ENCODE measurements around the gene NUP214. TPM values are rescaled to one million over a fixed set of nuclear protein-coding genes. Genes with fewer than 3 reads are reported as not detected.

The NUP214 gene
- total and polyA plus RNA-seq, 4 donors = 23.5 to 60.7 (median 37.8) TPM

- TF ChIP-seq CTCF (IDR thresholded peaks at IDR 0.05; ENCODE audit: control extremely low read depth, extremely low read depth) = no peak
- ATAC-seq (ENCODE audit: insufficient read depth, low FRiP score) = no peak
- Histone ChIP-seq H3K27ac (ENCODE audit: low read depth in 1 of 2, low read length in 1 of 2) (no peak overlapping the region), H3K9me3 (ENCODE audit: control insufficient read depth in 4 of 4, insufficient read depth in 3 of 4, low read length in 3 of 4) (no peaks in the 10 kb centered on the region), H3K9ac (ENCODE audit: insufficient read depth in 1 of 2, low read length in 2 of 2) (no peak overlapping the region), H3K4me3 (no peak overlapping the region), H3K27me3 (ENCODE audit: control insufficient read depth in 3 of 3, insufficient read depth in 3 of 3, low read length in 2 of 3) (no peaks in the 10 kb centered on the region), H3K36me3 (ENCODE audit: control insufficient read depth in 4 of 4, insufficient read depth in 4 of 4, low read length in 4 of 4) (peaks cover 0 to 30% (median 14%) of the 10 kb centered on the region in 4 donors), H3K4me1 (ENCODE audit: control insufficient read depth in 5 of 5, insufficient read depth in 5 of 5, low read length in 5 of 5) (peaks cover 0 to 4% (median 0%) of the 10 kb centered on the region in 5 donors)
- 96 to 100% methylated on average over 1 of the region's 1 CpG for WGBS, 2 donors
- peak in 1 of 3 donors; percentile 29 for DNase-seq
Observed at GRCh38 chr9:131160416-131161112, 35.2 kb downstream of the NUP214 start.

GRCh38 chr9:131161585-131161984 is 36.2 kb downstream of the NUP214 start:
- Histone ChIP-seq H3K36me3 (ENCODE audit: control insufficient read depth in 4 of 4, insufficient read depth in 4 of 4, low read length in 4 of 4) (peaks cover 0 to 30% (median 14%) of the 10 kb centered on the region in 4 donors), H3K9me3 (ENCODE audit: control insufficient read depth in 4 of 4, insufficient read depth in 3 of 4, low read length in 3 of 4) (no peaks in the 10 kb centered on the region), H3K27me3 (ENCODE audit: control insufficient read depth in 3 of 3, insufficient read depth in 3 of 3, low read length in 2 of 3) (no peaks in the 10 kb centered on the region), H3K9ac (ENCODE audit: insufficient read depth in 1 of 2, low read length in 2 of 2) (no peak overlapping the region), H3K27ac (ENCODE audit: low read depth in 1 of 2, low read length in 1 of 2) (no peak overlapping the region), H3K4me1 (ENCODE audit: control insufficient read depth in 5 of 5, insufficient read depth in 5 of 5, low read length in 5 of 5) (peaks cover 0 to 4% (median 0%) of the 10 kb centered on the region in 5 donors), H3K4me3 (no peak overlapping the region)
- ATAC-seq (ENCODE audit: insufficient read depth, low FRiP score) (no peak), DNase-seq (no peak)
- 92 to 94% methylated on average over 6 of the region's 6 CpGs for WGBS, 2 donors
- no peak for TF ChIP-seq CTCF (IDR thresholded peaks at IDR 0.05; ENCODE audit: control extremely low read depth, extremely low read depth)

GRCh38 chr9:131162886-131163285 is 37.5 kb downstream of the NUP214 start:
- no peaks in the 10 kb centered on the region for H3K27me3 ChIP-seq (ENCODE audit: control insufficient read depth in 3 of 3, insufficient read depth in 3 of 3, low read length in 2 of 3)
- H3K36me3 ChIP-seq (ENCODE audit: control insufficient read depth in 4 of 4, insufficient read depth in 4 of 4, low read length in 4 of 4) = peaks cover 0 to 30% (median 14%) of the 10 kb centered on the region in 4 donors
- ATAC-seq (ENCODE audit: insufficient read depth, low FRiP score) (no peak), DNase-seq (no peak)
- H3K9me3 ChIP-seq (ENCODE audit: control insufficient read depth in 4 of 4, insufficient read depth in 3 of 4, low read length in 3 of 4) = no peaks in the 10 kb centered on the region
- no peak for TF ChIP-seq CTCF (IDR thresholded peaks at IDR 0.05; ENCODE audit: control extremely low read depth, extremely low read depth)
- H3K9ac ChIP-seq (ENCODE audit: insufficient read depth in 1 of 2, low read length in 2 of 2) = no peak overlapping the region
- no peak overlapping the region for H3K4me3 ChIP-seq
- 93 to 96% methylated on average over 4 of the region's 4 CpGs for WGBS, 2 donors
- no peak overlapping the region for H3K27ac ChIP-seq (ENCODE audit: low read depth in 1 of 2, low read length in 1 of 2)
- peaks cover 0 to 4% (median 0%) of the 10 kb centered on the region in 5 donors for H3K4me1 ChIP-seq (ENCODE audit: control insufficient read depth in 5 of 5, insufficient read depth in 5 of 5, low read length in 5 of 5)

All from lung (tissue), 12 donors.